GM18498 (cell line): ENCODE data around the gene GRAMD1C.

Source experiments
- ATAC-seq: cut with Tn5 transposase; IDR thresholded peaks from one replicate; pipeline ENCODE4 v1.9.1; 2021; ENCODE audit warnings: mild to moderate bottlenecking, moderate library complexity; ENCODE audit not compliant: unreplicated experiment

Gene GRAMD1C

GRCh38 chr3:113948015-113948917, 109.7 kb downstream of the GRAMD1C start:
- ATAC-seq, result peak; percentile 55

- ATAC-seq, result no peak
These were observed 114.3 kb downstream of the GRAMD1C start for GRCh38 chr3:113952921-113953320.

GRCh38 chr3:113953677-113954076, 115.1 kb downstream of the GRAMD1C start:
- no peak for ATAC-seq

- no peak for ATAC-seq
These were observed 115.6 kb downstream of the GRAMD1C start for GRCh38 chr3:113954091-113954685.

GRCh38 chr3:113963879-113964278, 125.3 kb downstream of the GRAMD1C start:
- no peak for ATAC-seq

GRCh38 chr3:113966172-113966571, 127.6 kb downstream of the GRAMD1C start:
- ATAC-seq, result no peak

- ATAC-seq, result no peak
These were observed 130.4 kb downstream of the GRAMD1C start for GRCh38 chr3:113968986-113969385.

- ATAC-seq, result no peak
These were observed 139.2 kb downstream of the GRAMD1C start for GRCh38 chr3:113977822-113978221.

- ATAC-seq, result no peak
These were observed 141.3 kb downstream of the GRAMD1C start for GRCh38 chr3:113979916-113980315.

GRCh38 chr3:113981803-113982202, 143.2 kb downstream of the GRAMD1C start:
- ATAC-seq, result no peak

- ATAC-seq, result no peak
These were observed 145.0 kb downstream of the GRAMD1C start for GRCh38 chr3:113983544-113983943.

GRCh38 chr3:113985541-113985940, 147.0 kb downstream of the GRAMD1C start:
- ATAC-seq, result peak; percentile 81
